Spleen (tissue), 7 donors: ENCODE measurements around the gene TCP10L.

Source experiments
- CTCF ChIP-seq, 11 experiments: fragments of 200-600 bp in 7 of 11; fragments of 450-650 bp in 4 of 11; sonication (generic) in 4 of 11; IDR thresholded peaks in 8 of 11; conservative IDR thresholded peaks in 3 of 11; 1 replicate in 7 of 11; 2 replicates in 4 of 11; pipeline versions ENCODE4 v1.4.0 to v1.8.0; 2016 to 2021; ENCODE audit warnings: antibody characterized with exemption in 11 of 11, inconsistent platforms in 4 of 11, mild to moderate bottlenecking in 1 of 11
- POLR2AphosphoS5 ChIP-seq, 3 donors: sonication (generic); formaldehyde crosslinking; IDR thresholded peaks; one replicate each; pipeline ENCODE4 v1.5.1; 2017; ENCODE audit warnings: antibody characterized with exemption in 3 of 3
- donor health status: DM: no; HTN: no; CAD: no; lungs with moderate emphysema.
- donor health status: DM: no; HTN: no; CAD: no.
- donor health status: DM: no; HTN: no; CAD: no.

GRCh38 chr21:32545948-32546441, 39.3 kb downstream of the TCP10L start:
- TF ChIP-seq CTCF (IDR thresholded peaks at IDR 0.05 in 8 of 11, conservative IDR thresholded peaks at IDR 0.05 in 3 of 11) = no peak
- no peak for TF ChIP-seq POLR2AphosphoS5 (IDR thresholded peaks at IDR 0.05)
